Heart right ventricle (tissue), 16 donors: ENCODE data around the gene VWA5B1. TPM values are rescaled to one million over a fixed set of nuclear protein-coding genes. Genes with fewer than 3 reads are reported as not detected.
"Not testable (repeated sequence)": the region's sequence is repeated elsewhere in the genome, so short reads cannot be mapped to it uniquely, and the experiment has no call there.

Experiments
- ATAC-seq, 8 donors: fragments of 200-7000 bp; cut with Tn5 transposase; one replicate each; pipeline ENCODE4 v1.9.1; 2020; ENCODE audit warnings: mild to moderate bottlenecking in 8 of 8, moderate library complexity in 8 of 8, moderate number of reproducible peaks in 1 of 8
- DNase-seq, 2 donors: peaks; one replicate each; pipeline ENCODE4 v3.0.0-alpha.2; 2020
- H3K27ac ChIP-seq, 10 donors: fragments of 200-600 bp; sonication (generic) in 2 of 10; one replicate each; pipeline versions ENCODE4 v1.5.0 to v1.8.0; 2020 to 2022; ENCODE audit warnings: mild to moderate bottlenecking in 3 of 10
- H3K27me3 ChIP-seq, 7 donors: fragments of 200-600 bp; one replicate each; pipeline ENCODE4 v1.8.0; 2021 to 2022; ENCODE audit warnings: mild to moderate bottlenecking in 2 of 7
- H3K36me3 ChIP-seq, 9 donors: fragments of 200-600 bp; sonication (generic) in 1 of 9; one replicate each; pipeline versions ENCODE4 v1.5.0 to v1.8.0; 2020 to 2022; ENCODE audit warnings: mild to moderate bottlenecking in 2 of 9
- H3K4me1 ChIP-seq, 9 donors: fragments of 200-600 bp; sonication (generic) in 1 of 9; one replicate each; pipeline versions ENCODE4 v1.5.0 to v1.8.0; 2020 to 2022; ENCODE audit warnings: mild to moderate bottlenecking in 4 of 9
- H3K4me3 ChIP-seq, 10 donors: fragments of 200-600 bp; sonication (generic) in 2 of 10; one replicate each; pipeline versions ENCODE4 v1.5.0 to v1.8.0; 2020 to 2022; ENCODE audit warnings: mild to moderate bottlenecking in 7 of 10, moderate library complexity in 2 of 10
- H3K9me3 ChIP-seq, 11 donors: fragments of 200-600 bp in 10 of 11; sonication (generic) in 2 of 11; one replicate each; pipeline versions ENCODE4 v1.5.0 to v1.8.0; 2013 to 2022; ENCODE audit warnings: mild to moderate bottlenecking in 2 of 11, control low read depth in 1 of 11, moderate library complexity in 1 of 11
- CTCF ChIP-seq, 9 donors: fragments of 200-600 bp; sonication (generic) in 2 of 9; IDR thresholded peaks; one replicate each; pipeline versions ENCODE4 v1.5.0 to v1.8.0; 2021 to 2022; ENCODE audit warnings: antibody characterized with exemption in 9 of 9, mild to moderate bottlenecking in 5 of 9, moderate library complexity in 1 of 9
- WGBS, 2 donors: extraction: QIAGEN DNeasy Blood & Tissue Kit; methylation state at CpG; one replicate each; pipeline ENCODE4 v1.1.7; 2013; ENCODE audit warnings: inconsistent platforms in 1 of 2; 5-methylcytosine and 5-hydroxymethylcytosine counted together
- intact Hi-C, 10 donors: fragments of 100-400 bp; cut with DNase I; formaldehyde crosslinking; loops; one replicate each; pipeline versions ENCODE4 v1.11.1 to v1.14.2; 2022
- polyA plus RNA-seq, 2 donors: library from polyadenylated mRNA; stranded (reverse); fragments of 200-250 nt; gene quantifications; one replicate each; pipeline ENCODE4 v1.2.3, GENCODE V29; 2013
- total RNA-seq, 10 donors: library from RNA; stranded (reverse); fragmentation: NEBNext Ultra II Directional in 3 of 10; extraction: Animal tissue kit (Norgen Biotek cat#: 25700) in 3 of 10; gene quantifications; one replicate each; pipeline versions ENCODE4 v1.2.1 to v1.2.4, GENCODE V29; 2021 to 2023
- donor health status: Arrhythmogenic right ventricular cardiomyopathy.
- donor health status: ischemic (EF 13 %, LVEDD 7.1; RV severe dilation, severe dysfunction).
- donor health status: healthy with polysubstance abuse.
- donor health status: DM: no; HTN: yes; CAD: no.
- donor health status: DM: no; HTN: no; CAD: no.
- donor health status: ischemic (EF 25% LVEDD 6.9; RV normal size, moderate dysfunction).
- donor health status: ischemic (EF 25% LVEDD 5.7; RV mildly dilated, moderate dysfunction).
- donor health status: healthy.
- donor health status: DM: yes; HTN: yes; CAD: no.
- donor health status: Ischemic cardiomyopathy.
- donor health status: ischemic (EF 35%, LVEDD 5.7; RV mildly dilated, moderate dysfunction).
- donor health status: nonischemic (EF 11% LVEDD 7.7; RV severe dilation, severe dysfunction).
- donor health status: DM: yes; HTN: yes; CAD: no.
- donor health status: PGD.
- donor health status: ischemic (EF 29% LVEDD 5.4; RV normal size, mild dysfunction).
- donor health status: nonischemic (EF 23%, LVEDD 6.1; RV moderate dilation, normal function).

The VWA5B1 gene
- total and polyA plus RNA-seq, 12 donors: 0.03 to 1.2 (median 0.18) TPM; not detected in 9

- no peak overlapping the region for H3K27ac ChIP-seq
- TF ChIP-seq CTCF (IDR thresholded peaks at IDR 0.05): no peak
- 63% methylated on average over 6 of the region's 6 CpGs for WGBS, 2 donors
- H3K27me3 ChIP-seq: peaks cover 0 to 8% (median 0%) of the 10 kb centered on the region in 7 donors
- intact Hi-C loops: loop anchor here in 1 of 10 donors (10.0 kb wide), 1 partner anchor 88 kb away; no protein-coding TSS in a partner anchor
- peaks cover 0 to 7% (median 0%) of the 10 kb centered on the region in 11 donors for H3K9me3 ChIP-seq
- ATAC-seq (no peak), DNase-seq (no peak)
- H3K4me3 ChIP-seq: no peak overlapping the region
- H3K4me1 ChIP-seq: peaks cover 0 to 16% (median 7%) of the 10 kb centered on the region in 9 donors
- no peaks in the 10 kb centered on the region for H3K36me3 ChIP-seq
Observed at GRCh38 chr1:20266642-20267041, 24.0 kb upstream of the VWA5B1 start.

- intact Hi-C loops: no loop called here
- peak in 1 of 9 donors; percentile 13 for TF ChIP-seq CTCF (IDR thresholded peaks at IDR 0.05)
- H3K4me3 ChIP-seq: no peak overlapping the region
- no peak for ATAC-seq
- H3K27me3 ChIP-seq: peaks cover 0 to 18% (median 4%) of the 10 kb centered on the region in 7 donors
- H3K36me3 ChIP-seq: no peaks in the 10 kb centered on the region
- peaks cover 0 to 7% (median 0%) of the 10 kb centered on the region in 11 donors for H3K9me3 ChIP-seq
- H3K4me1 ChIP-seq: peaks cover 0 to 2% (median 0%) of the 10 kb centered on the region in 9 donors
- DNase-seq: no peak
- H3K27ac ChIP-seq: no peak overlapping the region
- 49 to 50% methylated on average over 11 of the region's 11 CpGs for WGBS, 2 donors
Observed at GRCh38 chr1:20271498-20272400, 18.9 kb upstream of the VWA5B1 start.

GRCh38 chr1:20273716-20274115 lies 17.0 kb upstream of the VWA5B1 start:
- H3K9me3 ChIP-seq, ATAC-seq, H3K4me1 ChIP-seq, intact Hi-C loops, H3K27ac ChIP-seq, H3K36me3 ChIP-seq, H3K4me3 ChIP-seq, DNase-seq: not testable (repeated sequence)
- peaks cover 0 to 18% (median 4%) of the 10 kb centered on the region in 7 donors for H3K27me3 ChIP-seq

GRCh38 chr1:20275319-20275925 lies 15.3 kb upstream of the VWA5B1 start:
- Histone ChIP-seq H3K4me1 (peaks cover 0 to 2% (median 0%) of the 10 kb centered on the region in 9 donors), H3K36me3 (no peaks in the 10 kb centered on the region), H3K4me3 (no peak overlapping the region), H3K27ac (no peak overlapping the region), H3K9me3 (peaks cover 0 to 7% (median 0%) of the 10 kb centered on the region in 11 donors), H3K27me3 (peaks cover 0 to 14% (median 3%) of the 10 kb centered on the region in 7 donors)
- intact Hi-C loops: no loop called here
- TF ChIP-seq CTCF (IDR thresholded peaks at IDR 0.05): no peak
- WGBS, 2 donors: 39 to 42% methylated on average over 6 to 7 of the region's 7 CpGs
- ATAC-seq: peak in 1 of 8 donors; percentile 27
- DNase-seq: no peak
